Stimulated activated CD4-positive, alpha-beta T cell treated with anti-CD3 and anti-CD28 coated beads, TNF-alpha, amount 100 ng/mL, for 24 hours (primary cell): ENCODE results near the gene GDPD5.

Experiments
- DNase-seq, 3 experiments: peaks; one replicate each; pipeline ENCODE4 v3.0.0-alpha.2; 2020; ENCODE audit warnings: low read depth in 3 of 3

Gene GDPD5

DNA sequence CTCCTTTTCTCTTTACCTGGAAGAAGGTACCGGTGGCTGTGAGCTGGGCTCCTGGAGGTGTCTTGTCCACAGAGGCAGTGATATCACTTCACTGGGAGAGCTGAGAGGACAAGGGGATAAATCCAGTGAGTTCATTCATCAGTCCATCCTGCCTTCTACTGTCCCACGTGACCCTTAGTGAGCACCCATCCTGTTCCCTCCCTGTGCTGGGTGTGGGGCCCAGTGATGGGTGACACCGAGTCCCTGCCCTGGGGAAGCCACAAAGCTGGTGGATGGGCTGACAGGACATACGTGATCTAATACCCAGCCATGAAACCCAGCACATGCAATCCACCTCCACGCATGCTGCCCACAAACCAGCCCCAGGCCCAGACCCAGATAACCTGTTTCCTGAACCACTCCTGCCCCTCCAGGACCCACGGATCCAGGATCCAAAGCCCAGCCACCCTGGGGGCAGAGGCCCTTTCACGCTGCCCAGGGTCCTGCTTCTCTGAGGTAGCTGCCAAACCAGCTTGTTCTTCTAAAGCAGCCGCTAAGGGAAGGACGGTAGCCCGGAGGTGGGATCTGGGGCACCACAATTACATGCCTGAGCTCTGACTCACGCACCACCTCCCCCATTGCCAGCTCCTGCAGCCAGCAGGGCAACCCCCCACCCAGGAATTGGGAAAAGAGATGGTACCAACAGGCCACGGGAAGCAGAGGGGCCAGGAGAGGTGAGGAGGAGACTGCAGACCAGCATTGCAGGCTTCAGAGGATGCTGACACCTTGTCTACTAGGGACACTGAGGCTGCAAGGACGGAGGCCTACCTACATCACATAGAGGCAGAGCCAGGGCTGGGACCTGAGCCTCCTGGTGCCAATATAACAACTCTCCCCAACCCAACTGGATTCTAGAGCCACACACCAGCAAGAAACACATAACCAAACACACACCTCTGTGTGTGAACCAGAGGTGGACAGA, 35.2 kb downstream of the GDPD5 start:
- no peak for DNase-seq

DNA sequence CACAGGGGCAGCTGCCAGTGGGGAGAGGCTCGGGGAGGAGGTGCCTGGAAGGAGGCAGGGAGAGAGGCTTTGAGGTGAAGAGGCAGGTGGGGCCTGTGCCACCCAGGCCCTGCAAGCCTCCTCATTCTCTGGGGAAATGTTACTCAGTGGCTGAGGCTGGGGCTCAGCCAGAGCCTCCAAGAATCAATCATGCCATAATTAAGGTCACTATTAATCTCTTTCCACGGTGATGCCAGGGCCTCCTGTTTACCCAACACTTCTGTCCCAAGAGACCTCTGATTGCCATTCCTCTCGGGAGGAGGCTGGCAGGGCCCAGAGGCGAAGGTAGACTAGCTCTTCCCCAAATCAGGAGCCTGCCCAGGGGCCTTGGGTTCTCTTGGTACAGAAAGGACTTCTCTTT, 38.4 kb downstream of the GDPD5 start:
- no peak for DNase-seq

- no peak for DNase-seq
Observed at GRCh38 chr11:75485742-75486141, 40.0 kb downstream of the GDPD5 start.

GRCh38 chr11:75482931-75483469, 42.7 kb downstream of the GDPD5 start:
- DNase-seq, result no peak

DNA sequence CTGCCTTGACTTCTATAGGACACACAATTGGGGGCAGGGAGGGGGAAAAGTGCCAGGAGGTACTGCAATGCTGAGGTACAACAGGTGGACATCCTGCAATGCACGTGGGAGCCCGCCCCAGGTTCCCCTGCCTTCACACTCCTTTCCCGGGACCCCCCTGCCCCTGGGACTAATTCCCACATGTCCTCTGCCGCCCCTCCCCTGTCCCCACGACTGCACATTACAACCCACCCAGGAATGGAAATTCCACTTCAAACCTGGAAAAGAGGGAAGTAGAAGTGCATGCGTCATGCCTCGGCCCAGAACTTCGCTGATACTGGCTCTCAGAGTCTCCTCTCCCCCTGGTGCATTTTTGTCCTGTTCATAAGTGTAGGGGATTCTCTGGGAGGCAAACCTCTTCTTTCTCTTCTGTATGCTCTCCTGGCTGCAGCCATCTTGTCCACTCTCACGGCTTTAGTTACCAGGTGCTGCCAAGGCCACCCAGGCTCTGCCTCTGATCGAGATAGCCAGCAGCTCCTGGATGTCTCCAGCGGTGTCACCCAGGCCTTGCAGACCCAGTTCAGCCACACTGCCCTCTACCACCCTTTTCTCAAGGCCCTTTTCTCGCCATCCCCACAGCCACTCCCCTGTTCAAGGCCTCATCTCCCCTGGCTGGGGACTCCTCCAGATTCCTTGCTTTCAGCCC, 43.7 kb downstream of the GDPD5 start:
- no peak for DNase-seq

- no peak for DNase-seq
Observed at GRCh38 chr11:75481223-75481921, 44.4 kb downstream of the GDPD5 start.

GRCh38 chr11:75480185-75481175, 45.3 kb downstream of the GDPD5 start:
- DNase-seq, result no peak

DNA sequence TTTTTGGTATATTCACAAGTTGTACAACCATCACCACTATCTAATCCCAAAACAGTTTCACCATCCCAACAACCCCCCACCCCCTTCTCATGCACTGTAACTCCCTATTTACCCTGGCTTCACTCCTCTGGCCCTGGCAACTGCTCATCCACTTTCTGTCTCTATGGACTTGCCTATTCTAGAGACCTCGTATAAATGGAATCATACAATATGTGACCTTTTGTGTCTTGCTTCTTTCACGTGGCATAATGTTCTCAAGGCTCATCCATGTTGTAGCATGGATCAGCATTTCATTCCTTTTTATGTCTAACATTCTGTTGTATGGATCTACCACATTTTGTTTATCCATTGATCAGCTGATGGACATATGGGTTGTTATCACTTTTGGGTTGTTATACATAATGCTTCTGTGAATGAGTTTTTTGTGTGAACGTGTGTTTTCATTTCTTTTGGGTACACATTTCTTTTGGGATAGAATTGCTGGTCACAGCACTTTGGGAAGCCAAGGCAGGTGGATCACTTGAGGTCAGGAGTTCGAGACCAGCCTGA, 46.1 kb downstream of the GDPD5 start:
- no peak for DNase-seq

- DNase-seq, result no peak
Observed at GRCh38 chr11:75478783-75479596, 46.8 kb downstream of the GDPD5 start.

- DNase-seq, result no peak
Observed at GRCh38 chr11:75477614-75477935, 48.2 kb downstream of the GDPD5 start.

GRCh38 chr11:75476739-75477613, 48.8 kb downstream of the GDPD5 start:
- DNase-seq, result no peak

GRCh38 chr11:75475767-75476650, 49.7 kb downstream of the GDPD5 start:
- peak in 1 of 3 experiments; percentile 18 for DNase-seq

DNA sequence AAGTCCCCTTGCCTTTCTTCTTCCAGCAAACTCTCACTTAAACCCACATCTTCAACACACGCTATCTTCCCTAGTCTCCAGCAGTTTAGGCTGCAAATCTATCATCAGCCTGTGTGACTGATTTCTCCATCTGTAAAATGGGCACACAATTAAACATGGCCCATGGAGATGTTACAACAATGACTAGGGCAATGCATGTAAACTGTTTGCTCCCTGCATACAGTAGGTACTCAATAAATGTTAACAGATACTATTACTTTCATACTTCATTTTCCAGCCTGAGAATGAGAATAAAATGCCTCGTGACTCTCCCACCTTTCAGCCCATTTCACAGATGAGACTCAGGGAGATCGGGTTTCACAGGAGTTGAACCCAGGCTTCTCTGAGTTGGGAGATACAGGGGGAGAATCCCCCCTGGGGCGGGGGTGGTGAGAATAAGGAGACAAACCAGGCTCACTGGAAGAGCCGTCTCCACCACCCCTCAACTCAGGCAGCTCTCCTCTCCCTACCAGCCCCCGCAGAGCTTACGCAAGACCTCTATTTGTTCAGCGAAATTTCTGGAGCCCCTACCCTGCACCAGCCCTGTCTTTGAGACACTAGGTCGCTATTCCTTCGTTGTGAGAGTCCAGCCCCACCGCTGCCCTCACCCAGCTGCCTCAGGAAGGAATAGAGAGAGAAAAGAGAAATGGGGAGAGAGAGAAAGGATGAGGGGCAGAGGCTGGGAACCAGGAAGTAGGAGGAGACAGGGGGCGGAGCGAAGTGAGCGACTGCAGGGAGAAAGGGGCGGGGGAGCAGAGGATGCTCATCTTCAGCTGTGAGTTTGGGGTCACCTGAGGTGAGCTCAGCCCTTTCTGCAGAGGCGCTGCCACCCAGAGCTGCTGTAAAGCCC, 50.6 kb downstream of the GDPD5 start:
- DNase-seq, result peak; percentile 9 to 58 (median 22)

- DNase-seq, result no peak
Observed at GRCh38 chr11:75474240-75474639, 51.5 kb downstream of the GDPD5 start.

DNA sequence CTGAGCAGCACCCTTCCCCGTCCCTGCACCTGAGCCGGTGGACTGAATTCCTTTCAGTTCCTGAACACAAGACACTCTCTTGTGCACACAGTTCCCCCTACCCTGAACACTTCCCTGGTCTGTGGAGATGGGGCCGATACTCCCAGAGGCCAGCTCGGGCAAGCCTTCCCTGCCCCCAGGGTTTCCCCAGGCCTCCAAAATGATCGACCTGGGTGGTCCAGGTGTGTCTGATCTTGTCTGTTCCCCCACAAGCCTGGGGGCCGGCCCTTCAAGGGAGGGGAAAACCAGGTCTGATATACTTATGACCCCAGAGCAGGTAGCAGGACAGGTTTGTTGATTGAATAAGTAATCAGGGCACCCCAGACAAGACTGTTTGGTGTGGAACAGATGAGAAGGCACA, 52.1 kb downstream of the GDPD5 start:
- DNase-seq, result no peak

DNA sequence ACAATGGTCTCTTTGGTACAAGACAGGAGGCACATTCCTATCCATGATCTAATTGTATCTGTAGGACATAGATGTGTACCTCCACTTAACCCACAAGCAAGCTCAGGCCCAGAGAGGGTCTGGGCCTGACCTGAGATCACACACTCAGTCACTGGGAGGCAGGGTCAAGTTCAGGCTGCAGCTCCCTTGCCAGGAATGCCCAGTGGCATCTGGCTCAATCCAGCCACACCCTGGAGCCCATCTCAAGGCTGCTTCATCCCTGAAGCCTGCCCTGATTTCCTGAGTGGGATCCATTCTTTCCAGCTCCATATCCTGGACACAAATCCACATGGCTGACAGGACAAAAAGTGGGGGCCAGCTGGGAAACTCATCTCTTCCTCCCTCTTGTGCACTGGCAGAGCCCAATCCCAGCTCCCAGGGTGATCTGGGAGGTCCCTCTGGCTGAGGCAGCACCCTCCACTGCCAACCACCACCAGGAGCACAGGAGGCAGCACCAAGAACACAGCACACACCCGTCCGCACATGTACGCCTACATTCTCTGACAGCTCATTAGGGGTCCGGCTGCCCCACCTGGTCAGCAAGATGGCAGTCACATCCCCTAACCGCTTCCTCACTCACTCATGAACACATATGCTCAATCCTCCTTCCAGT, 53.5 kb downstream of the GDPD5 start:
- DNase-seq, result no peak
